HEK293 (cell line): Measurements from ENCODE around the gene CHRNE.

Source experiments
- CTCF ChIA-PET: fragments of 350-600 bp; formaldehyde crosslinking; extraction: SDS; loops from one replicate; lab custom pipeline; 2021; ENCODE audit warnings: antibody characterized with exemption; lab: Yijun Ruan, JAX
- POLR2A ChIA-PET: fragments of 300-600 bp; formaldehyde crosslinking; extraction: SDS; loops from one replicate; lab custom pipeline; 2020; ENCODE audit warnings: antibody characterized with exemption, inconsistent platforms; lab: Yijun Ruan, JAX
- H3K27ac ChIP-seq: fragments of 200-500 bp; sonication (Bioruptor generic); 2 replicates; pipeline ENCODE4 v1.5.1; 2014; ENCODE audit warnings: low read depth, low read length, control low read depth, inconsistent platforms; ENCODE audit errors: extremely low read depth
- H3K36me3 ChIP-seq, 2 experiments: fragments of 200-500 bp in 1 of 2; sonication (Bioruptor generic) in 1 of 2; 1 replicate in 1 of 2; 2 replicates in 1 of 2; pipeline ENCODE4 v1.5.1; 2014 to 2017; ENCODE audit warnings: inconsistent platforms in 2 of 2, low read length in 2 of 2; ENCODE audit not compliant: control insufficient read depth in 2 of 2, insufficient read depth in 1 of 2
- H3K4me1 ChIP-seq: fragments of 200-500 bp; sonication (Bioruptor generic); 2 replicates; pipeline ENCODE4 v1.5.1; 2014; ENCODE audit warnings: mild to moderate bottlenecking, low read length, inconsistent platforms; ENCODE audit not compliant: control insufficient read depth, insufficient read depth
- H3K4me3 ChIP-seq: 2 replicates; pipeline ENCODE4 v1.5.1; 2011; ENCODE audit warnings: low read depth, mild to moderate bottlenecking, control low read depth, low read length, moderate library complexity
- H3K9me3 ChIP-seq: fragments of 200-500 bp; sonication (Bioruptor generic); 2 replicates; pipeline ENCODE4 v1.5.1; 2014; ENCODE audit warnings: low read depth, low read length, inconsistent platforms; ENCODE audit not compliant: control insufficient read depth, insufficient read depth
- BCL11B ChIP-seq: fragments of 450-650 bp; formaldehyde crosslinking; IDR thresholded peaks from 2 replicates; pipeline ENCODE4 v1.5.1; 2016; ENCODE audit warnings: low read depth, missing biosample characterization, missing genetic modification characterization
- KLF16 ChIP-seq: fragments of 450-650 bp; formaldehyde crosslinking; IDR thresholded peaks from 2 replicates; pipeline ENCODE4 v1.5.1; 2017; ENCODE audit warnings: missing biosample characterization, missing genetic modification characterization
- KLF8 ChIP-seq: fragments of 450-650 bp; formaldehyde crosslinking; IDR thresholded peaks from 2 replicates; pipeline ENCODE4 v1.5.1; 2016; ENCODE audit warnings: missing biosample characterization, missing genetic modification characterization
- MEIS1 ChIP-seq: sonication (generic); formaldehyde crosslinking; IDR thresholded peaks from 2 replicates; pipeline ENCODE4 v1.8.1; 2022; ENCODE audit warnings: missing genetic modification reagents, mild to moderate bottlenecking, borderline replicate concordance
- SCRT1 ChIP-seq: fragments of 450-650 bp; formaldehyde crosslinking; IDR thresholded peaks from 2 replicates; pipeline ENCODE4 v1.5.1; 2016; ENCODE audit warnings: missing biosample characterization, missing genetic modification characterization, borderline replicate concordance
- ZFP41 ChIP-seq: fragments of 450-650 bp; formaldehyde crosslinking; IDR thresholded peaks from 2 replicates; pipeline ENCODE4 v1.5.1; 2016; ENCODE audit warnings: missing biosample characterization, missing genetic modification characterization, borderline replicate concordance
- ZIC2 ChIP-seq: fragments of 450-650 bp; formaldehyde crosslinking; IDR thresholded peaks from 2 replicates; pipeline ENCODE4 v1.5.1; 2016; ENCODE audit warnings: missing biosample characterization, missing genetic modification characterization
- ZNF121 ChIP-seq: fragments of 450-650 bp; formaldehyde crosslinking; IDR thresholded peaks from 2 replicates; pipeline ENCODE4 v1.5.1; 2016; ENCODE audit warnings: missing biosample characterization, missing genetic modification characterization
- ZNF169 ChIP-seq: fragments of 450-650 bp; formaldehyde crosslinking; IDR thresholded peaks from 2 replicates; pipeline ENCODE4 v1.5.1; 2016; ENCODE audit warnings: missing biosample characterization, missing genetic modification characterization
- ZNF2 ChIP-seq: fragments of 450-650 bp; formaldehyde crosslinking; IDR thresholded peaks from 2 replicates; pipeline ENCODE4 v1.5.1; 2016; ENCODE audit warnings: missing biosample characterization, missing genetic modification characterization
- ZNF214 ChIP-seq: fragments of 450-650 bp; formaldehyde crosslinking; IDR thresholded peaks from 2 replicates; pipeline ENCODE4 v1.5.1; 2017; ENCODE audit warnings: missing biosample characterization, mild to moderate bottlenecking, missing genetic modification characterization, borderline replicate concordance
- ZNF274 ChIP-seq, 2 experiments: fragments of 200-500 bp in 1 of 2; fragments of 450-650 bp in 1 of 2; sonication (Bioruptor generic) in 1 of 2; formaldehyde crosslinking in 1 of 2; IDR thresholded peaks; 2 replicates each; pipeline versions ENCODE4 v1.5.1 to v1.6.1; 2014 to 2016; ENCODE audit warnings: borderline replicate concordance in 1 of 2, inconsistent platforms in 1 of 2, low read length in 1 of 2, missing biosample characterization in 1 of 2, missing genetic modification characterization in 1 of 2
- ZNF311 ChIP-seq: fragments of 450-650 bp; formaldehyde crosslinking; IDR thresholded peaks from 2 replicates; pipeline ENCODE4 v1.5.1; 2017; ENCODE audit warnings: missing biosample characterization, missing genetic modification characterization, borderline replicate concordance
- ZNF37A ChIP-seq: fragments of 450-650 bp; IDR thresholded peaks from 2 replicates; pipeline ENCODE4 v1.5.1; 2018; ENCODE audit warnings: missing biosample characterization, missing genetic modification characterization
- ZNF391 ChIP-seq: fragments of 450-650 bp; formaldehyde crosslinking; IDR thresholded peaks from 2 replicates; pipeline ENCODE4 v1.5.1; 2016; ENCODE audit warnings: low read depth, missing biosample characterization, missing genetic modification characterization, borderline replicate concordance
- ZNF423 ChIP-seq: fragments of 450-650 bp; formaldehyde crosslinking; IDR thresholded peaks from 2 replicates; pipeline ENCODE4 v1.5.1; 2016; ENCODE audit warnings: missing biosample characterization, missing genetic modification characterization
- ZNF510 ChIP-seq: fragments of 450-650 bp; formaldehyde crosslinking; IDR thresholded peaks from 2 replicates; pipeline ENCODE4 v1.5.1; 2018; ENCODE audit warnings: mild to moderate bottlenecking, missing genetic modification characterization, missing biosample characterization; ENCODE audit not compliant: insufficient replicate concordance
- ZNF623 ChIP-seq: fragments of 450-650 bp; formaldehyde crosslinking; IDR thresholded peaks from 2 replicates; pipeline ENCODE4 v1.5.1; 2016; ENCODE audit warnings: missing biosample characterization, missing genetic modification characterization
- ZNF707 ChIP-seq: fragments of 450-650 bp; formaldehyde crosslinking; IDR thresholded peaks from 2 replicates; pipeline ENCODE4 v1.5.1; 2016; ENCODE audit warnings: missing biosample characterization, missing genetic modification characterization
- ZNF830 ChIP-seq: fragments of 450-650 bp; IDR thresholded peaks from 2 replicates; pipeline ENCODE4 v1.5.0; 2018; ENCODE audit warnings: missing biosample characterization, missing genetic modification characterization, low read depth, mild to moderate bottlenecking, moderate library complexity
- ZSCAN23 ChIP-seq: fragments of 450-650 bp; formaldehyde crosslinking; IDR thresholded peaks from 2 replicates; pipeline ENCODE4 v1.5.1; 2016; ENCODE audit warnings: missing biosample characterization, missing genetic modification characterization
- ZXDB ChIP-seq: fragments of 450-650 bp; formaldehyde crosslinking; IDR thresholded peaks from 2 replicates; pipeline ENCODE4 v1.5.1; 2016; ENCODE audit warnings: missing biosample characterization, missing genetic modification characterization
- TF ChIP-seq, protein P1 (sequence below): fragments of 450-650 bp; formaldehyde crosslinking; conservative IDR thresholded peaks from 2 replicates; pipeline ENCODE4 v1.5.1; 2016; ENCODE audit warnings: low read depth, missing biosample characterization, missing genetic modification characterization

The CHRNE gene

DNA sequence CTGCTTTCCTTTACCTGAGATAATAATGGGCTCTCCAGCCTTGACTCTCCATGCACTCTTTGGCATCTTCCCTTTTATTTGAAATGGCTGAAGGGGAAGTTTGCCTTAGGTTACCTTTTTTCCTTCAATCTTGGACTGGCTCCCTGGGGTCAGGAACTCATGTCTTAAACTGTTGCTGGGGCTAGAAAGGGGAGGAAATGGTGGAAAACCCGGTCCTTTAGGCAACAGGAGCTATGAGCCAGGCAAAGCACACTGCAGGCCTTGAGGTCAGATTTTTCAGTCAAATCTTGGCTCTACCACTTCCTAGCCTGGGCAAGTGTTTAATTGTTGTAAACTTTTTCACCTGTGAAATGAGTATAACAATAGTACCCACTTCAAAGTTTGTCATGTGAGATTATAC, 39.6 kb downstream of the CHRNE start:
- Histone ChIP-seq H3K9me3 (no peaks in the 10 kb centered on the region), H3K4me1 (no peaks in the 10 kb centered on the region), H3K27ac (no peak overlapping the region), H3K36me3 (peaks cover 0 to 18% of the 10 kb centered on the region in 2 experiments; a peak in 2 of 3 replicates), H3K4me3 (no peak overlapping the region)
- POLR2A ChIA-PET = no interaction called here
- TF ChIP-seq ZXDB (tag by site-specific recombination) (no peak), MEIS1 (CRISPR knock-in tag) (no peak), BCL11B (tag by site-specific recombination) (no peak), ZNF214 (tag by site-specific recombination) (no peak), ZNF169 (no peak), ZNF274 (IDR thresholded peaks at IDR 0.05; ENCODE audit: low read length) (no peak), ZNF274 (tag by site-specific recombination; IDR thresholded peaks at IDR 0.05; ENCODE audit: borderline replicate concordance) (no peak), ZNF37A (tag by site-specific recombination) (no peak), ZNF830 (no peak), ZNF423 (tag by site-specific recombination) (no peak), ZNF707 (tag by site-specific recombination) (no peak), ZIC2 (tag by site-specific recombination) (no peak), ZNF510 (tag by site-specific recombination) (no peak), ZNF2 (tag by site-specific recombination) (no peak), ZNF311 (tag by site-specific recombination) (no peak), ZNF391 (no peak), ZSCAN23 (no peak), KLF8 (tag by site-specific recombination) (no peak)
- TF ChIP-seq, protein P1, sequence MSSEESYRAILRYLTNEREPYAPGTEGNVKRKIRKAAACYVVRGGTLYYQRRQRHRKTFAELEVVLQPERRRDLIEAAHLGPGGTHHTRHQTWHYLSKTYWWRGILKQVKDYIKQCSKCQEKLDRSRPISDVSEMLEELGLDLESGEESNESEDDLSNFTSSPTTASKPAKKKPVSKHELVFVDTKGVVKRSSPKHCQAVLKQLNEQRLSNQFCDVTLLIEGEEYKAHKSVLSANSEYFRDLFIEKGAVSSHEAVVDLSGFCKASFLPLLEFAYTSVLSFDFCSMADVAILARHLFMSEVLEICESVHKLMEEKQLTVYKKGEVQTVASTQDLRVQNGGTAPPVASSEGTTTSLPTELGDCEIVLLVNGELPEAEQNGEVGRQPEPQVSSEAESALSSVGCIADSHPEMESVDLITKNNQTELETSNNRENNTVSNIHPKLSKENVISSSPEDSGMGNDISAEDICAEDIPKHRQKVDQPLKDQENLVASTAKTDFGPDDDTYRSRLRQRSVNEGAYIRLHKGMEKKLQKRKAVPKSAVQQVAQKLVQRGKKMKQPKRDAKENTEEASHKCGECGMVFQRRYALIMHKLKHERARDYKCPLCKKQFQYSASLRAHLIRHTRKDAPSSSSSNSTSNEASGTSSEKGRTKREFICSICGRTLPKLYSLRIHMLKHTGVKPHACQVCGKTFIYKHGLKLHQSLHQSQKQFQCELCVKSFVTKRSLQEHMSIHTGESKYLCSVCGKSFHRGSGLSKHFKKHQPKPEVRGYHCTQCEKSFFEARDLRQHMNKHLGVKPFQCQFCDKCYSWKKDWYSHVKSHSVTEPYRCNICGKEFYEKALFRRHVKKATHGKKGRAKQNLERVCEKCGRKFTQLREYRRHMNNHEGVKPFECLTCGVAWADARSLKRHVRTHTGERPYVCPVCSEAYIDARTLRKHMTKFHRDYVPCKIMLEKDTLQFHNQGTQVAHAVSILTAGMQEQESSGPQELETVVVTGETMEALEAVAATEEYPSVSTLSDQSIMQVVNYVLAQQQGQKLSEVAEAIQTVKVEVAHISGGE (tag by site-specific recombination) = no peak
- CTCF ChIA-PET = interaction anchor here (0.6 to 1.1 kb wide), 3 partner anchors 18 to 1610 kb away, joined by 3 to 5 read pairs (median 3); no protein-coding TSS in a partner anchor

DNA sequence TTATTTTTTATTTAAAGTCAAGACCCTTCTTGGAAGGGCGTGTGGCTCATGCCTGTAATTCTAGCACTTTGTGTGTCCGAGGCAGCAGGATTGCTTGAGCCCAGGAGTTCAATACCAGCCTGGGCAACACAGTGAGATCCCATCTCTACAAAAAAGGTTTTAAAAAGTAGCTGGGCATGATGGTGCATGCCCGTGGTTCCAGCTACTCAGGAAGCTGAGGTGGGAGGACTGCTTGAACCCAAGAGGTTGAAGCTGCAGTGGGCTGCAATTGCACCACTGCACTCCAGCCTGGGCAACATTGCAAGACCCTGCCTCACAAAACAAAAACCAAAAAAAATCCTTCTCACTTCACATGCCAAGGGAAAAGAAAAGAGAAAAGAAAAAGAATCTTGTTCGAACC, 40.2 kb downstream of the CHRNE start:
- no peaks in the 10 kb centered on the region; the same call in 1 of the 2 replicates for H3K4me1 ChIP-seq
- no peak overlapping the region for H3K4me3 ChIP-seq
- CTCF ChIA-PET = interaction anchor here (0.6 to 1.1 kb wide), 3 partner anchors 22 to 101 kb away, joined by 3 to 5 read pairs (median 3); partner anchors contain the start of gene VMO1
- no peaks in the 10 kb centered on the region for H3K9me3 ChIP-seq
- H3K27ac ChIP-seq = no peak overlapping the region
- TF ChIP-seq ZNF121 (tag by site-specific recombination) (peak; percentile 99), ZNF623 (tag by site-specific recombination) (no peak), ZFP41 (tag by site-specific recombination) (no peak), SCRT1 (tag by site-specific recombination) (no peak), KLF16 (tag by site-specific recombination) (no peak)
- TF ChIP-seq, all 188 proteins: peak for 1
- H3K36me3 ChIP-seq = peaks cover 0 to 18% of the 10 kb centered on the region in 2 experiments; a peak in 2 of 3 replicates
- POLR2A ChIA-PET = no interaction called here
